ENCODE measurements around the gene BEAN1.

The BEAN1 gene

DNA sequence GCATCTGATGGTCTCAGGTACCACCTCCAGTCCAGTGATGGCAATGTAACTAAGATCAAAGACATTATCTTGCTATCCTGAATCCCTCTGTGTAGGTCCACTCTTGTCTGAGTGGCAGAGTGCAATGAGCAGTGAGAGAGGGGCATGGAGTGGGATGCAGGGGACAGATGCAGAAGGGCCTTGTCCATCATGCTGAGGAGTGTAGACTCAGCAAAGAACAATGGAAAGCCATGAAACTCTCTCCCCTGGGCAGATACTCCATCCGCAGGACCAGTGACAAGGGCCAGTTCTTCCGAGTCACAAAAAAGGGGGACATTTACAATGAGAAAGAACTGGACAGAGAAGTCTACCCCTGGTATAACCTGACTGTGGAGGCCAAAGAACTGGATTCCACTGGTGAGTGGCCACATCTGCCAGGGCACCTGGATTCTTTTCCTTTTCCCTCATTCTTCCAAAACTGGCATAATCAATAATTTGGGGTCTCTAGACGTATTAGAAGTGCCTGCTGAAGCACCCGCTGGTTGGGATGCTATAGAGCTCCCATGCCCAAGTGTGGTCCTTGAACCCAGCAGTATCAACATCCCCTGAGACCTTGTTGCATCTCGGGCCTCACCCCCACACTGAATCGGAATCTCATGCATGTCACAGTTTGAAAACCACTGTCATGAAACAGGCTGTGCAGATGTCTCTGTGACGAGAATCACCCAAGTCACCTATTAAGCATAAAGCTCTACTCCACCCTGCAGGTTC is 31.1 kb upstream of the BEAN1 start:
- DNase-seq: no peak

DNA sequence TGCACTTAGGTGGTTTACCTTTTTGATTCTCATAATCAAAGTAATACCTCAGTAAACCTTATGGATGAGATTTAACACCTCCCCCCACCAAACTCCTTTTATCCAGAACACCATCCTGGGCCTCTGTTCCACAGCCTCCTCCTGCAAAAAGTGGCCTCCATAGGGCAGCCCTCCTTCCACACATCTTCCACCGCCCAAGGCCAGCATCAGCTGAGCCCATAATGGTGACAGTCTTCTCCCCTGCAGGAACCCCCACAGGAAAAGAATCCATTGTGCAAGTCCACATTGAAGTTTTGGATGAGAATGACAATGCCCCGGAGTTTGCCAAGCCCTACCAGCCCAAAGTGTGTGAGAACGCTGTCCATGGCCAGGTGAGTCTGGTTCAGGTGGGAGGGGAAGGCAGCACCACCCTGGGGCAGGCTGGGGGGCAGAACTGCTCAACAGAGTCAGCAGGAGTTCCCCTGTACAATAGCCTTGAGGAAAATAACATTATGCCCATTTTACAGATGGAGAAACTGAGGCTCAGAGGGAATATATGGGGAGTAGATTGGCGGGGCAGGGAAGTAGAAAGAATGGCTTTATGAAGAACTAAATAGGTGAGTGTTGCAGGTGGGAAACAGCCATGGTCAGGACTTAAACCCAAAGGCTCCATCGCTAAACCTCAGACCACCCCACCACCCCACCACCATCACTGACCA is 29.2 kb upstream of the BEAN1 start:
- DNase-seq: no peak

DNA sequence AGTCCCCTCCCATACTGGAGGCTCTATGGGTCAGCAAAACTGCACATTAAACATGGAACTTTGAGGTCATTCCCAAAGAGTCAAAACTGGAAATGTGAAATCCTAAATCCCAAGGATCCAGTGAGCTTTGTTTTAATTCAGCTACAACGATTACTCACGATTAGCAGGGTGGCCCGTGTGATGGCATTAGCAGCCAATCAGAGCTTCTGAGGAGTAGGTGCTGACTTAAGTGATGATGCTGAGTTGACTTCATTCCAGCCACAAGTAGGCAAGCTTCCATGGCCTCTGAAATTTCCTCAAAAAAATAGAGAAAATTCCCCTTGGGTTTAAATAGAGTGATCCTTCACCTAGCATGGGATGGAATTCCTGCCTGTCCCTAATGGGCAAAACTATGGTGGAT is 28.1 kb upstream of the BEAN1 start:
- DNase-seq: no peak

DNA sequence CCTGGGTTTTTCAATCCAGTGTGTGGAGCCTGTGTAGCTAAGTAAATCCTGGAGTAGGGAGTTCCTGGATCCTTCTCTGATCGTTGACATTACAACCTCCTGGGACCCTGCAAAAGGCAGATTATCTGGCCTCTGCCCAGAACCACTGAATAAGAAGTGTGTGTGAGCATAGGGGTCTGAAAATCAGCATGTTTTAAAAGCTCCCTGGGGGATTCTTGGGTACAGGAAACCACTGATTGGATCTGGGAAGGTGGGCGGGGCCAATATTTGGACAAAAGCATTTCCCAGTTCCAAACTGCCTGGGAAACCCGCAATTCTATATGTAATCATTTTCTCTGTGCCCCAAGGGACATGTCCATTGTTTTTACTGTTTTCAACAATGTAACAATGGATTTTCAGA is 27.2 kb upstream of the BEAN1 start:
- no peak for DNase-seq

DNA sequence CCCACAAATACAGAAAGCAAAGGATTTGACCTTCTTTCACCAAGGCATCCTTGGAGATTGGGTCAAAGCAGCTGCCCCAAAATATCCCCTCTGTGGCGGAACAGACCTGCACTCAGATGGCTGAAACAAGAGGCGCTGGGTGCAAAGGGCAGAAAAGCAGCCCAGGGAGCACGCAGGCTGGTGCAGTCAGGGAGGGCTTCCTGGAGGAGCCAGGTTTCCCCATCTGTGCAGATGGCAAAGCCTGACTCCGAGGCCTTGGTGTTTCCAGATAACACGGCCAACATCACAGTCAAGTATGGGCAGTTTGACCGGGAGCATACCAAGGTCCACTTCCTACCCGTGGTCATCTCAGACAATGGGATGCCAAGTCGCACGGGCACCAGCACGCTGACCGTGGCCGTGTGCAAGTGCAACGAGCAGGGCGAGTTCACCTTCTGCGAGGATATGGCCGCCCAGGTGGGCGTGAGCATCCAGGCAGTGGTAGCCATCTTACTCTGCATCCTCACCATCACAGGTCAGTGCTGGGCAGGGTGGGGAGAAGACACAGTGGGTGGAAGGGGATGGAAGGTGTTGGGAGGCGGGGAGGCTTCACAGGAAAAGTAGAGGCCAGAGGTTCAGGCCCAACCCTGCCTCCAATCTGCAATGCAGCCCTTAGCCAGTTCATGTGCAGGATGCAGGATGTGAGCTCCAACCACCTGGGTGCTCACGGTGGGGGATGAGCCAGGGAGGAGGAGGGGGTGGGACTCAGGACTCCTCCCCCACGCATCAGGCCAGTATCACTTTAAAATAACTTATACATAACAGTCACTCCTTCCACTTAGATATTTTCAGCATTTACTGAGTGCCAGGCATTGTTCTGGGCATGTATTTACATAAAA is 26.4 kb upstream of the BEAN1 start:
- no peak for DNase-seq

DNA sequence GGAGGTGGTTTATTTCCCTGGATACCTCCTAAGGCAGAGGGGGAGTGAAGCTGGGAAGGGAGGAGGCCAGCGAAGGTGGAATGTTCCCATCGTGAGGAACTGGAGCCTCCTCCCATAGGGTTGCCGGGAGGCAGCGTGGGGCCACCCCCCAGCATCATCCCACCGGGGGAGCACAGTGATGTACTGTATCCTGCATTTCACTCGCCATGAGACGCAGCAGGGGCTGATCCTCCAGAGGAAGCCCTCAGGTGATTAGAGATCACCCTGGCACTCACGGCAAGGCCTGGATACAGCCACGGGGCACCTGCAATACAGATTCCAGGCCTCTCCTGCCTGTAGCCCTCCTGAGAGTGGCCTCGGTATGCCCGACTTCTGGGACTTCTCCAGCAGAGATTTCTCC is 25.5 kb upstream of the BEAN1 start:
- DNase-seq: no peak

DNA sequence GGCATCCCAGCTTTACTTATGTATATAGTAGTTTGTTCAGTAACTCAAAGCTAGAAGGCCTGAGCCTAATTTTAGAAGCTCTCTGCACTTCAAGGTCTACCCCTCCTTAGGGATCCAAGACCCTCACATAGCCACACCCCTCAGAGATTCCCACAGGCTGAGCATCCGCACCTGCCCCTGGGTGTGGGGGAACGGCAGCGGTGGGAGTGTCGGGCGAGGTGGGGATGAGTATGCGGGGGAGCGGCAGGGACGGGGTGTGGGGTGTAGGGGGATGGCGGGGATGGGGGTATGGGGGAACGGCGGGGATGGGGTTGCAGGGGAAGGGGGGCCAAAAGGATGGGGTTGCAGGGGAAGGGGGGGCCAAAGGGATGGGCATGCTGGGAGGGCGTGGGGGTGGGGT is 24.9 kb upstream of the BEAN1 start:
- no peak for DNase-seq

DNA sequence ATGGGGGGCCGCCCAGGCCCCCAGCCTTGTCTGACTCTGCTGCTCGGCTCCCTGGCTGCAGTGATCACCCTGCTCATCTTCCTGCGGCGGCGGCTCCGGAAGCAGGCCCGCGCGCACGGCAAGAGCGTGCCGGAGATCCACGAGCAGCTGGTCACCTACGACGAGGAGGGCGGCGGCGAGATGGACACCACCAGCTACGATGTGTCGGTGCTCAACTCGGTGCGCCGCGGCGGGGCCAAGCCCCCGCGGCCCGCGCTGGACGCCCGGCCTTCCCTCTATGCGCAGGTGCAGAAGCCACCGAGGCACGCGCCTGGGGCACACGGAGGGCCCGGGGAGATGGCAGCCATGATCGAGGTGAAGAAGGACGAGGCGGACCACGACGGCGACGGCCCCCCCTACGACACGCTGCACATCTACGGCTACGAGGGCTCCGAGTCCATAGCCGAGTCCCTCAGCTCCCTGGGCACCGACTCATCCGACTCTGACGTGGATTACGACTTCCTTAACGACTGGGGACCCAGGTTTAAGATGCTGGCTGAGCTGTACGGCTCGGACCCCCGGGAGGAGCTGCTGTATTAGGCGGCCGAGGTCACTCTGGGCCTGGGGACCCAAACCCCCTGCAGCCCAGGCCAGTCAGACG is 24.4 kb upstream of the BEAN1 start:
- no peak for DNase-seq

DNA sequence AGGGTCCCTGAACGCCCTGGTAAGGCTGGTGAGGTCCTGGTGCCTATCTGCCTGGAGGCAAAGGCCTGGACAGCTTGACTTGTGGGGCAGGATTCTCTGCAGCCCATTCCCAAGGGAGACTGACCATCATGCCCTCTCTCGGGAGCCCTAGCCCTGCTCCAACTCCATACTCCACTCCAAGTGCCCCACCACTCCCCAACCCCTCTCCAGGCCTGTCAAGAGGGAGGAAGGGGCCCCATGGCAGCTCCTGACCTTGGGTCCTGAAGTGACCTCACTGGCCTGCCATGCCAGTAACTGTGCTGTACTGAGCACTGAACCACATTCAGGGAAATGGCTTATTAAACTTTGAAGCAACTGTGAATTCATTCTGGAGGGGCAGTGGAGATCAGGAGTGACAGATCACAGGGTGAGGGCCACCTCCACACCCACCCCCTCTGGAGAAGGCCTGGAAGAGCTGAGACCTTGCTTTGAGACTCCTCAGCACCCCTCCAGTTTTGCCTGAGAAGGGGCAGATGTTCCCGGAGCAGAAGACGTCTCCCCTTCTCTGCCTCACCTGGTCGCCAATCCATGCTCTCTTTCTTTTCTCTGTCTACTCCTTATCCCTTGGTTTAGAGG is 23.5 kb upstream of the BEAN1 start:
- DNase-seq: no peak

DNA sequence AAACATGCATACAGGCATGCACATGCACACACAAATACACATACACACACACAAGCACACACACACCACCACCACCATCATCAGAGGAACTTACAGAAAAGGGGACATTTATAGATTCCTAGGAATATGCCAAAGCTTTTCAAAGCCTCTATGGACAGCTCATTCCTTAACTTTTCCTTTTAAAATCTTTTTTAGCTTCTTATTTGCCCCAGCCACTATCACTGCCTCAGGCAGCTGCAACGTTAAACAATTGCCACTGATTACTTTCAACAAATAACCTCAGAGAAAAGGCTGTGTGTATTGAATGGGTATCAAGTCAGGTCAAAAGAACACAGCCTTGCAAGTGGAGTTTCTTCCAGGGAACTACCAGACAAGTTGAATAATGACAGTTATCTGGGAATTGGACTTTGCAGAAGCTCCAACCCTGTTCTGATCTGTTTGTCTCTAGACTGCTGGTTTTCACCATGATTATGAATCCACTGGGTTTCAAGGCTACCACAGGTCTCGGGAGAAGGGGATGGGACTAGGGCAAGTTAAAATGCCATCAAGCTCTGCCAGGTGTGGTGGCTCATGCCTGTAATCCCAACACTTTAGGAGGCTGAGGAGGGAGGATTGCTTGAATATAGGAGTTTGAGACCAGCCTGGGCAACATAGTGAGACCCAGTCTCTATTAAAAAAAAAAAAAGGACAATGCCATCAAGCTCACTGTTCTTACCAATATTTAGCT is 21.9 kb upstream of the BEAN1 start:
- DNase-seq: no peak

DNA sequence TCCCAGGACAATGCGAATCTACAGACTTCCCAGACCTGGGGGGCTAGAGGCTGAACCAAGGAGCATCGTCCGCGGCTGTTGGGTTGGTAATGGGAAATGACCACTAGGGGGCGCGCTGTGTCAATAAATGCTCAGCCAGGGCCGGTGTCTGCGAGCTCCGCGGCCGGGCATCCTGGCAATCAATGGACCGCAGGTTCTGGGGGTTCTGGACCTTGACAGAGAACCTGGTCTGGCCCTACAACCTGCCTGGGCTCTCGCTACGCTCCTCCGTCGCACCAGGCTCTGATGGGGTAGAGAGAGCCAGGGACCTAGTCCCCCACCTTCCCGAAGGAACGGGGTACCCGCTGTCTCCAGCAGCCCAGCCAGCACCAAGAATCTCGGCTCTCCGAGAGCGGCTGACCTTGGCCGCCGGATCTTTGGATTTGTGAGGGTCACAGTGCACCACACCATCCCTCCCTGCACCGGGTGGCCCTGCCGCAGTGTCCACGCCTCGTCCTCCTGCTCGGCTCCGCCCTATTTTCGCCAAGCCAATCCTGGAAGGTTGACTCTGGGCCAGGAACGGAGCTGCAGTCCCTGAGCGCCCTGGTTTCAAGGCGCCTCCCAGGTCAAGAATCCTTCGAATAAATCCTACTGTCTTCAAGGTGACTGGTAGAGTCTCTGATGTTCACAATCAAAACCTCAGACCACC is 20.4 kb upstream of the BEAN1 start:
- peak; percentile 47 for DNase-seq

DNA sequence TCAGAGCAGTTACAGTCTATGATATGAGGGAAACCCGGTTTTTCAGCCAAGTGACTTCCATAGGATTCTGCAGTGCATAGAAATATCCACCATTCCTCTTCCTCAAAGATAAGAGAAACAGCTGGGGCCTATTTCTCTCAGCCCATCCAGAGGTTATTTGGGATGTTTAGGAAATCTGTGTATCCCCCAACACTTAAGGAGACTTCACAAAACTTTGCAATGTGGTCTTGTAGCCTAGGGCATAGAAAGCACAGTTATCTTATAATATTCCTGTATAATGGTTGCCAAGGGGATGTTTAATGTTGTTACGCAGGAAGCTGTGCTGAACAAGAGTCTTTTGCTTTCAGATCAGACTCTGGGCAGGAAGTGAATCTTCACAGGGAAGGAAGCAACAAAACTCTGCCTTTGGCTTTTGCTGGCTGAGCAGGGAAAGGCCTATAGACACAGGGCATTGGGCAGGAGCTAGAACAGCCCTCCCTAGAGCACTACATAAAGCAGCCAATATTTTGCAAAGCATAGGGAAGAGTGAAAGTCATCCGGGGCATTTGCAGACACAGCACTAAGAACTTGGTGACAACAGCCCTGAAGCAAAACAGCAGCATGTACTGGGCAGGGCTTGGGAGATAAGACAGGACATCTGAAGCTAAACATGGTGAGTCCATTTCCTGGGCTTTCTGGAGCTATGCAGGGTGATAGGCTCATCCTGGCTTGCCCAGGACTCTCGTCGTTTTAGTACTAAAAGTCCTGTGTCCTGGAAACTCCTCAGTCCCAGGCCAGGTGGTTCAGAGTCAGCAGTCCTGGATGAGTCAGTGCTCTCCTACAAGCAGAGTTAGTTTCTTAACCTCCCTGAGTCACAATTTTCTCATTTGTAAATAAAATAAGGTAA is 18.7 kb upstream of the BEAN1 start:
- DNase-seq: no peak

DNA sequence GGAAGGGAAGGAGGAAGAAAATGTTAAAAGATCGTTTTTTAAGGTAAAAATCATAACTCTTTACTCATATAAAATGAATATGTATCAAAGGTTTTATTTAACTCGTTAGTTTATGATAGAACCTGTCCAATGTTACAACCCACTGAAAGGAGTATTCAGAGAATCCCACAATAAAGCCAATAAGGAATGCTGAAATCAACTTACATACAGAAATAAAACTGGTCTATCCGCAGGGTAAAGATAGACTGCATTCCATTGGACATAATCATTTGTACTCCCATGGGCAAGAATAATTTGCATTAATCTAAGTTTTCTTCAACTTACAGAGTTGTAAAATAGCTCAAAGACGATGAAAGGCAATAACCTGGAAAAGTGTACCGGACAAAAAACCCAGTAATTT is 17.9 kb upstream of the BEAN1 start:
- no peak for DNase-seq

DNA sequence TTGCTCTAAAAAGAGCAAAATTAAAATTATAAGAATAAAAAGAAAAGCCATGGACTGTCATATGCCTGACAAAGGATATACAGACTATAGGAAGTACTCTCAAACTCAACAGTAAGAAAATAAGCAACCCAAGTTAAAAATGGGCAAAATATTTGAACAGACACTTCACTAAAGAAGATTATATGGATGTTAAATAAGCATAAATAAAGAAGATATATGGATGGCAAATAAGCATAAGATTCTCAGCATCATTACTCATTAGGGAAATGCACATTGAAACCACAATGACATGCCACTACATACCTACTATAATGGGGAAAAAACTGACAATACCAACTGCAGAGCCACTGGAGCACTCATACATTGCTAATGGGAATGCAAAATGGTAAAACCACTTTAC is 14.9 kb upstream of the BEAN1 start:
- DNase-seq: no peak

DNA sequence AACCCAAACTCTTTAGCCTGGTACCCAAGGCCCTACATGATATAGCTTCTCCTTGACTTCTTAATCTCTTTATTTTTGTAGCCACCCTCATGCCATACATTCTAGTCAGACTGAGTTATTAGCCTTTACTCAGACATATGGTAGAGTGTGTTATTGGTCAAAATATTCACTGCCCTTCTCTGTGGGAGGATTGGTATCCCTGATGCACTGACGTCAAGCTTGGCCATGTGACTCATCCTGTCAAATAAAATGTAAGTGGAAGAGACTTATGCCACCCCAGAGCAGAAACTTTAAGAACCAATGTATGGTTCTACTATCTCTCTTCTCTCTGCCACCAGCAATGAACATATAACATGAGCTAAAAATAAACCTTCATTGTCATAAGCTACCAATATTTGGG is 12.2 kb upstream of the BEAN1 start:
- DNase-seq: no peak

DNA sequence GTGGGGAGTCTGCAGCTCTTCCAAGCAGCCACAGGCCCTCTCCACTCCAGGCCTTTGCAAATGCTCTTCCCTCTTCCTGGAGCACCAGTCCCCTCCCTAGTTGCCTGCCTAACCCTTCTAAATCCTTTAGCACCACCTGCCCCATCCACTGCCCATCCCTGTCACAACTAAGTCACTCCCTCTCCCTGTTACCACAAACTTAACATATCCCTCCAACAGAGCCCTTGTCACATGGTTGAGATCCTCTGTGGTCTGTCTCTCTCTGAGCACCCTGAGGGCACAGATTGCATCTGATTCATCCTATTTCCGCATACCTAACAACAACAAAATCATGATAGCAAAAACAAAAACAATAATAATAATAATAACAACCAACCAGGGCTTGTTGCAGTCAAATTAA is 11.0 kb upstream of the BEAN1 start:
- DNase-seq: no peak

DNA sequence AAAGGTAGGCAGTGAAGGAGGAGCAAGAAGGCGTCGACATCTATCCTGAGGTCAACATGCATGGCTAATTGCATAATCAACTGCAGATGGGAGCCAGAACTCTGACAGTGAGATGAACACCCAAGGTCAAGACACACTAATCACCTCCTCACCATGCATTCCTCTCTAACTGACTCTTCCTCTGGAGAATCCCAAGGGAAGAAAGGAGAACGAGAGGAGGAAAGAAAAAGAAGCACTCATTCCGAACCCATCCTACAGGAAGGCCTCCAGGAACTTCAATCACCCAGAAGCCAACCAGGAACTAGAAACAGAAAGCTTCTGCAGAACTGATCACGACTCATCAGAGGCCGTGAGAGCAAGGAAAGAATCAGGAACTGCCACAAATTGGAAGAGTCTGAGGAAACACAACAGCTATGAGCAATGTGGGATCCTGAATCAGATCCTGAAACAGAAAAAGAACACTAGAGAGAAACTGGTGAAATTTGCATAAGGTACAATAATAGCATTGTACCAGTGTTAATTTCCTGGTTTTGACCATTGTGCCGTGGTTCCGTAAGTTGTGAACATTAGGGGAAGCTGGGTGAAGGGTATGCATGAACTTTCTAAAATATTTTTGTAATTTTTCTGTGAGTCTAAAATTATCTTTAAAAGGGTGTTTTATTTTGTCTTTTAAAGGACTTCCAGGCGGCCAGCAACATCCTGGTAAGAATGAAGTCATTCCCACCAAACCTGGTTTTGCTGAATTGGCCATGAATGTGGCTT is 10.0 kb upstream of the BEAN1 start:
- no peak for DNase-seq

DNA sequence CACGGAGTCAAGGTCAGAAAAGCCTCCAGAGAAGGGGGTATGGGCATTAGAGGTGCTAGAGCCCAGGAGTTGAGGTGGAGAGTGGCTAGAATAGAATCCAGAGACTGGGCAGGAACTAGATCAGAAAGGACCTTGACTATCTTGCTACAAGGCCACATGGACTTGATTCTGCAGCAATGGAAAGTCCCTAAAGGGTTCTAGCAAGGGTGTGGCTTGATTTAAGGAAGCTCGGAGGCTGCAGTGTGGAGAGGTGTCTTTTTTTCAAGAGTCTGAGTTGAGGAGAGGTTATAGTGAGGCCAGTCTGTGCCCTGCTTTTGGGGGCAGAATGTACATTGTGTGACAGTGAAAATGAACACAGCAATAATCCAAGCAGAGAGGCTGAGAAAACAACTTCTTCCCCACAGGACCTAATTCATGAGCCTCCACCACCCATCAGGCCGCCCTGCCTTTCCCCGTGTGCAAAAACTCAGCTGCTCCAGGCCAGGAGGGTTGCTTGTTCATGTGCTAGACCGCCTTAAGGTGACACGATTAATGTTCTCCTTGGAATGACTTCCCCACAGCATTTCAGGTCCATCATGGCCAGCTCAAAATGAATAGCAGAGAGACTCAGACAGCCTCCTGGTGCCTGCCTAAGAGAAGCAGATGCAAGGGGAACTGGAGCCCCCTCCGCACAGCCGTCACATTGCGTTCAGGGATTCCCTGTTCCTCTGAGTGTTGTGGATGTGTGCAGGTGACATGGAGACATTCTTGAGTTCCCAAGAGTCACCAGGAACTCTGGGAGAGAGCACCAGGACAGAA is 8.7 kb upstream of the BEAN1 start:
- no peak for DNase-seq

DNA sequence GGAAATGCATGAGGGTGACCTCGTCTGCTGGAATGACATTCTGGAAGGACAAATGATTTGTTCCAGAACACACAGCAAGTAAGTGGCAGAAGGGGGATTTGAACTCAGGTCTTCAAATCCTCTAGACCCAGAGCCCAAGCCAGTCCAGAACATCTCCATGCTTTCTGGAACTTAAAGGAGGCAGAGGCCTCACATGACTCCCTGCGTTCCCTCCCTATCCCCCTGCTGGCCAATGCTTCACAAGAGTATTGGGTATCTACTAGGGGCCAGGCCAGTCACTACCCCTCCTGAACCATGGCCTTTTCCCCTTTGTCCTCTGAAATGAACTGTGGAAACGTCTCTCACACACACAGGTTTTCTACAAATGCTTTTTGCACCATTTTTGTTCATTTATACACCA is 7.6 kb upstream of the BEAN1 start:
- no peak for DNase-seq

Measured in NCI-H2227 treated with DMSO at 0.1 percent for 48 hours (cell line).